ENCODE results near the gene ADAMTSL2.

DNA sequence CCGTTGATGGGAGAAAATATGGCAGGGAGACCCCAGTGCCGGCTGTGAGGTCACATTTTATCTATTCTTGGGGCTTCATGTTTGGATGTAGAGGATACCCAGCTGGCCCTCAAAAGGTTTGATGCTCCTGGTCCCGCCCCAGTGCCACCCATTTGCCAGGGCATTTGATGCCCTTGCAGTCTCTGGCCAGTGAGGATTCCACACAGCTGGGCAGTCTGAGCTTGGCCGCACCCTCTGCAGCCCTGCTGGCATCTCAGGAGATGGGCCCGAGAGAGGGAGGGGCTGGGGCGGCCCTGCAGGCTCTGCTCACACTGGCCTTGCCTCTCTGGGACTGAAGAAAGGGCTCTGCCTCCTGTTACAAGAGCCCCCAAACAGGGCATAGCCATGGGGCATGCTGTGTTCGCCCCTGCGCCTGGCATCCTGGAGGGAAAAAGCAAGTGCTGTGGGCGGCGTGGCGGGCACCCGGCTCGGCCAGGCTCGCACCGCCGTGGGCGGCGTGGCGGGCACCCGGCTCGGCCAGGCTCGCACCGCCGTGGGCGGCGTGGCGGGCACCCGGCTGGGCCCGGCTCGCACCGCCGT lies 27.6 kb downstream of the ADAMTSL2 start:
- TF ChIP-seq TCF7L2 (IDR thresholded peaks at IDR 0.05; ENCODE audit: low read depth, low read length) (no peak), FOXA1 (IDR thresholded peaks at IDR 0.05) (no peak), FOXA1 (CRISPR knock-in tag; IDR thresholded peaks at IDR 0.05) (no peak), DDIT3 (CRISPR knock-in tag; IDR thresholded peaks at IDR 0.05) (no peak), NONO (IDR thresholded peaks at IDR 0.05) (no peak), NONO (CRISPR knock-in tag; conservative IDR thresholded peaks at IDR 0.05) (no peak), RORA (CRISPR knock-in tag; IDR thresholded peaks at IDR 0.05) (no peak), CREM (IDR thresholded peaks at IDR 0.05) (no peak), CREM (CRISPR knock-in tag; IDR thresholded peaks at IDR 0.05) (no peak), RAD21 (CRISPR knock-in tag; IDR thresholded peaks at IDR 0.05) (no peak), NR3C1 (CRISPR knock-in tag; IDR thresholded peaks at IDR 0.05) (no peak), ZNF367 (CRISPR knock-in tag; IDR thresholded peaks at IDR 0.05; ENCODE audit: borderline replicate concordance) (no peak), KDM4B (CRISPR knock-in tag; IDR thresholded peaks at IDR 0.05) (no peak), IRF1 (CRISPR knock-in tag; IDR thresholded peaks at IDR 0.05; ENCODE audit: low read depth) (no peak), KAT7 (CRISPR knock-in tag; IDR thresholded peaks at IDR 0.05; ENCODE audit: borderline replicate concordance) (no peak)
